Muscle of leg (tissue), 11 donors: ENCODE measurements around the gene FJX1. TPM values are rescaled to one million over a fixed set of nuclear protein-coding genes. Genes with fewer than 3 reads are reported as not detected.

Source experiments
- DNase-seq: peaks from one replicate; pipeline ENCODE4 v3.0.0; 2013
- H3K27ac ChIP-seq: one replicate; pipeline ENCODE4 v1.5.1; 2013; ENCODE audit warnings: mild to moderate bottlenecking, low read length, control low read depth
- H3K27me3 ChIP-seq: one replicate; pipeline ENCODE4 v1.6.1; 2013; ENCODE audit warnings: low read length; ENCODE audit not compliant: control insufficient read depth, insufficient read depth
- H3K36me3 ChIP-seq: one replicate; pipeline ENCODE4 v1.6.1; 2013; ENCODE audit warnings: low read length; ENCODE audit not compliant: control insufficient read depth, insufficient read depth
- H3K4me1 ChIP-seq: one replicate; pipeline ENCODE4 v1.6.1; 2013; ENCODE audit warnings: low read length; ENCODE audit not compliant: control insufficient read depth, insufficient read depth
- H3K4me3 ChIP-seq: one replicate; pipeline ENCODE4 v1.5.1; 2013; ENCODE audit warnings: low read length, control low read depth
- H3K9me3 ChIP-seq: replicated peaks from 2 replicates; pipeline ENCODE4 v1.6.1; 2013; ENCODE audit warnings: low read depth, low read length; ENCODE audit not compliant: control insufficient read depth
- WGBS: methylation state at CpG from one replicate; pipeline ENCODE4 v1.1.5; 2013; ENCODE audit warnings: missing lambda C conversion rate; ENCODE audit not compliant: insufficient coverage; 5-methylcytosine and 5-hydroxymethylcytosine counted together
- polyA plus RNA-seq, 8 donors: library from polyadenylated mRNA; unstranded; fragments of 120-200 nt; gene quantifications; one replicate each; pipeline versions ENCODE4 v1.2.1 to v1.2.3, GENCODE V29; 2013; ENCODE audit warnings: inconsistent platforms in 1 of 8, low replicate concordance in 1 of 8; ENCODE audit not compliant: insufficient read length in 8 of 8, insufficient read depth in 1 of 8
- total RNA-seq: library from RNA; stranded (reverse); fragments of 120-200 nt; gene quantifications from one replicate; pipeline ENCODE4 v1.2.4, GENCODE V29; 2013

FJX1 gene
- total and polyA plus RNA-seq, 9 donors, result 6.2 to 17.2 (median 7.6) TPM

DNA sequence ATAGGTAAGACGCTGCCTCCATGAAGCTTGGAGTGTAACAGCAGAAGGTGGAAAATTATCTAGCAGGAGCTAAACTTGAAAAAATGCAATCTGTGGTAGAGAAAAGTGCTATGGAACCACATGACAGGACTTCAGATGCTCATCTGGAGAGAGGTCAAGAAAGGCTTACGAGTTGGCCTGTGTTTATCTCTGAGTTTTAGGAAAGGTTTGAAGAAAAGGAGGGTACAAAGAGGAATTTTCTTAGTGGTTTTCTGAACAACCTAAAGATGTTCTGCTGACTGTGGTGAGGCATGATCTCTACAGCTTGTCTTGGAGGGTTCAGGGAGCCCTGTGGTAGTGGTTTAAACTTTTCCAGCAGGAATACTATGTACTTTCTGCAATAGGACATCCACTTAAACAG, 8.2 kb downstream of the FJX1 start:
- no peaks in the 10 kb centered on the region for H3K27me3 ChIP-seq
- peaks cover 6% of the 10 kb centered on the region for H3K4me1 ChIP-seq
- H3K36me3 ChIP-seq, result no peaks in the 10 kb centered on the region
- no peaks in the 10 kb centered on the region for H3K9me3 ChIP-seq
- H3K4me3 ChIP-seq, result no peak overlapping the region
- WGBS, result 82% methylated on average over 2 of the region's 2 CpGs
- no peak overlapping the region for H3K27ac ChIP-seq
- no peak for DNase-seq

- DNase-seq, result no peak
- WGBS, result 65% methylated on average over 3 of the region's 4 CpGs
- H3K27ac ChIP-seq, result no peak overlapping the region
- no peaks in the 10 kb centered on the region for H3K27me3 ChIP-seq
- H3K9me3 ChIP-seq, result no peaks in the 10 kb centered on the region
- H3K4me3 ChIP-seq, result no peak overlapping the region
- H3K4me1 ChIP-seq, result no peaks in the 10 kb centered on the region
- H3K36me3 ChIP-seq, result no peaks in the 10 kb centered on the region
Measured at GRCh38 chr11:35629511-35629910, 11.3 kb downstream of the FJX1 start.

DNA sequence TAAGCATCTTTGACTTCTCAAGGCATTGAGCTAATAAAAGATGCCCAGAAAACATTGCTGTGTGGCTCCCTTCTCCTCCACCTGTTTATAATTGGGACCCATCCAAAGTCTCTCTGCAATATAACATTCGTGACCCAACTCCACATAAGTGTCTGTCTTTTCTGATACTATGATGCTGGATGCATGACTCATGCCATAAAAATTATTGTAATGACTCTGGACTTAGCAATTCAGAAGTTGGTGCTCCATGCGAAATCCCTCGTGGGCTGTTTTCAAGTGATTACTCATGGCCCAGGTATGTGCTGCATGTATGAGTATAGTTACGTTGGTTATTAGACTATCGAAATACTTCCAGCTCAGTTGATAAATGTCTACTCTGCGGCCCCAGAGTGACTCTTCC, 11.7 kb downstream of the FJX1 start:
- Histone ChIP-seq H3K27me3 (no peaks in the 10 kb centered on the region), H3K4me3 (no peak overlapping the region), H3K4me1 (no peaks in the 10 kb centered on the region), H3K27ac (no peak overlapping the region), H3K36me3 (no peaks in the 10 kb centered on the region), H3K9me3 (no peaks in the 10 kb centered on the region)
- peak; percentile 36 for DNase-seq
- WGBS, result 67% methylated on average over 1 of the region's 6 CpGs

GRCh38 chr11:35631891-35632290, 13.6 kb downstream of the FJX1 start:
- no peak overlapping the region for H3K4me3 ChIP-seq
- H3K4me1 ChIP-seq, result no peaks in the 10 kb centered on the region
- DNase-seq, result no peak
- no peaks in the 10 kb centered on the region for H3K9me3 ChIP-seq
- H3K36me3 ChIP-seq, result no peaks in the 10 kb centered on the region
- H3K27me3 ChIP-seq, result peaks cover 4% of the 10 kb centered on the region
- WGBS, result no CpG with 5 or more reads among the region's 3 CpGs
- H3K27ac ChIP-seq, result no peak overlapping the region

DNA sequence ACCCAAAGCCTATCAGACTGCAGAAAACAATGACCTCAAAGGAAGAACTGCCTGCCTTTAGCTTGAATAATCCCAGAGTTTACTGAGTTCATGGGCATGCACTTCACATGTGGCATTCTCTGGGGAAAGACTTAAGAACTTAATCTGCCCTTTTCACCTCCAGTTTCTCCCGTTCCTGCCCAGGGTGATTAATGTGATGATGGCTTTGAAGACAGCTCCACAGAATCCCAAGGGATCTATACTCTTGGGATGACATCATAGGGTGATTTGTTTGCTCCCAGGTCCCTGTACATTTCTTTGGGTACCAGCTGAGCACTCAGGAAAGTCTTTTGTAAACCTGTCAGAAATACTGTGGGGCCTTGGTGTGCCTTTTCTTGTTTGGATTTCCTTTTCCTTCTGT, 14.0 kb downstream of the FJX1 start:
- no CpG with 5 or more reads among the region's 1 CpG for WGBS
- DNase-seq, result no peak
- Histone ChIP-seq H3K4me3 (no peak overlapping the region), H3K27ac (no peak overlapping the region), H3K4me1 (no peaks in the 10 kb centered on the region), H3K27me3 (peaks cover 4% of the 10 kb centered on the region), H3K36me3 (no peaks in the 10 kb centered on the region), H3K9me3 (no peaks in the 10 kb centered on the region)

GRCh38 chr11:35633827-35634423, 15.7 kb downstream of the FJX1 start:
- peaks cover 4% of the 10 kb centered on the region for H3K27me3 ChIP-seq
- H3K4me1 ChIP-seq, result no peaks in the 10 kb centered on the region
- no CpG with 5 or more reads among the region's 4 CpGs for WGBS
- H3K4me3 ChIP-seq, result no peak overlapping the region
- H3K36me3 ChIP-seq, result no peaks in the 10 kb centered on the region
- no peaks in the 10 kb centered on the region for H3K9me3 ChIP-seq
- no peak for DNase-seq
- no peak overlapping the region for H3K27ac ChIP-seq

GRCh38 chr11:35635933-35636332, 17.7 kb downstream of the FJX1 start:
- H3K9me3 ChIP-seq, result no peaks in the 10 kb centered on the region
- no peaks in the 10 kb centered on the region for H3K4me1 ChIP-seq
- H3K36me3 ChIP-seq, result no peaks in the 10 kb centered on the region
- H3K27me3 ChIP-seq, result peaks cover 4% of the 10 kb centered on the region
- no peak overlapping the region for H3K27ac ChIP-seq
- no peak for DNase-seq
- no peak overlapping the region for H3K4me3 ChIP-seq
- WGBS, result 81% methylated on average over 5 of the region's 6 CpGs

GRCh38 chr11:35639591-35640179, 21.4 kb downstream of the FJX1 start:
- Histone ChIP-seq H3K36me3 (no peaks in the 10 kb centered on the region), H3K27ac (no peak overlapping the region), H3K4me1 (no peaks in the 10 kb centered on the region), H3K4me3 (no peak overlapping the region), H3K27me3 (peaks cover 4% of the 10 kb centered on the region), H3K9me3 (no peaks in the 10 kb centered on the region)
- 69% methylated on average over 7 of the region's 9 CpGs for WGBS
- no peak for DNase-seq

DNA sequence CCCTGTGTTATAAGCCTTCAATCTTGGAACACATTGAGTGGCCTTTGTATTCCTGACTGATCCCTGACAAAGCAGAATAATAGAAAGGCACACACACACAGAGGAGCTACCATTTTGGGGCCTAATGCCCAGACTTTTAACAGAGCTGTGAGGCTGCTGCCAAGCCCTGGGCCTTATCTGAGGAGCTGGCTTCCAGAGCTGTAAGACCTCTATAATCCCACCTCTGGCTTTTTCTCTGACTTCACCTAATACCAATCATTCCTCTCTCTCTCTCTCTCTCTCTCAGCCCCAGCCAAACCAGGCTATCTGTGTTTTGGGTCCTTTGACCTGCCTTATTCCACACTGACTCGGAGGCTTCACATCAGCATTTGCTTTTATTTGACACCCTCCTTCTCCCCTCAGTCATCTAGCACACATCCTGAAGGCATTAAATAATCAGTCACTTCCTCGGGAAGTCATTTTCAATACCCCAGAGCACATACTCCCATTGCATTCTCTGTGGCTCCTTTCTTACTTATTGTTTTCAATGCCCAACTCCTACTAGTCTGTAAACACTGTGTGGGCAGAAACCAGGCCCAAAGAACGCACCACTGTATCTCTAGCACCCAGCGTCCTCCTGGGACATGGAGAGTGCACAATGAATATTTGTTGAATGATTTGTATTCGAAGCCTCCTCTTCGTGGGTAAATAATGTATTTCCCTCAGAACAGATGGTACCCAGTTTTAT, 23.1 kb downstream of the FJX1 start:
- Histone ChIP-seq H3K4me1 (no peaks in the 10 kb centered on the region), H3K4me3 (no peak overlapping the region), H3K9me3 (no peaks in the 10 kb centered on the region), H3K36me3 (no peaks in the 10 kb centered on the region), H3K27ac (no peak overlapping the region), H3K27me3 (no peaks in the 10 kb centered on the region)
- no peak for DNase-seq
- WGBS, result 37% methylated on average over 2 of the region's 6 CpGs

- Histone ChIP-seq H3K36me3 (no peaks in the 10 kb centered on the region), H3K27ac (no peak overlapping the region), H3K4me1 (no peaks in the 10 kb centered on the region), H3K9me3 (no peaks in the 10 kb centered on the region), H3K27me3 (peaks cover 2% of the 10 kb centered on the region), H3K4me3 (no peak overlapping the region)
- 73% methylated on average over 3 of the region's 3 CpGs for WGBS
- DNase-seq, result no peak
Measured at GRCh38 chr11:35641964-35642363, 23.7 kb downstream of the FJX1 start.
